HepG2 (cell line): ENCODE results near the gene RMI2. TPM values are rescaled to one million over a fixed set of nuclear protein-coding genes. Genes with fewer than 3 reads are reported as not detected.

Experiments
- ATM ChIP-seq: fragments of 450-650 bp; IDR thresholded peaks from 2 replicates; pipeline ENCODE4 v1.7.1; 2017; ENCODE audit warnings: mild to moderate bottlenecking, borderline replicate concordance
- ELF3 ChIP-seq: IDR thresholded peaks from 2 replicates; pipeline ENCODE4 v1.6.1; 2016; ENCODE audit warnings: missing genetic modification reagents, missing compliant biosample characterization
- EZH2 ChIP-seq: conservative IDR thresholded peaks from 2 replicates; pipeline ENCODE4 v1.6.1; 2012; ENCODE audit warnings: mild to moderate bottlenecking, low read depth, low read length, moderate library complexity
- GATAD1 ChIP-seq: IDR thresholded peaks from 2 replicates; pipeline ENCODE4 v1.6.1; 2016; ENCODE audit warnings: missing genetic modification reagents, missing compliant biosample characterization
- HNRNPH1 ChIP-seq: fragments of 200-400 bp; formaldehyde crosslinking; optimal IDR thresholded peaks from 2 replicates; pipeline ENCODE3; 2017; ENCODE audit warnings: mild to moderate bottlenecking, low read depth, low read length
- HNRNPLL ChIP-seq: fragments of 200-400 bp; formaldehyde crosslinking; IDR thresholded peaks from 2 replicates; pipeline ENCODE4 v1.6.1; 2017; ENCODE audit warnings: mild to moderate bottlenecking, low read depth, low read length; ENCODE audit not compliant: poor library complexity, severe bottlenecking
- MED1 ChIP-seq: sonication (generic); formaldehyde crosslinking; IDR thresholded peaks from 2 replicates; pipeline ENCODE4 v1.4.0; 2020; ENCODE audit warnings: missing genetic modification reagents
- MEIS1 ChIP-seq: sonication (generic); formaldehyde crosslinking; IDR thresholded peaks from 2 replicates; pipeline ENCODE4 v1.9.0; 2021; ENCODE audit warnings: mild to moderate bottlenecking, missing genetic modification reagents, moderate library complexity, borderline replicate concordance
- PHF20 ChIP-seq: sonication (generic); formaldehyde crosslinking; IDR thresholded peaks from 2 replicates; pipeline ENCODE4 v1.5.0; 2020; ENCODE audit warnings: mild to moderate bottlenecking, missing genetic modification reagents
- PHF8 ChIP-seq: sonication (generic); formaldehyde crosslinking; IDR thresholded peaks from 2 replicates; pipeline ENCODE4 v1.5.0; 2020; ENCODE audit warnings: missing genetic modification reagents
- POLR2A ChIP-seq, 2 experiments: IDR thresholded peaks; 2 replicates each; pipeline ENCODE4 v1.6.1; 2011; ENCODE audit warnings: low read depth in 2 of 2, low read length in 2 of 2, mild to moderate bottlenecking in 1 of 2, moderate library complexity in 1 of 2; ENCODE audit not compliant: insufficient read depth in 1 of 2
- SMC3 ChIP-seq: IDR thresholded peaks from 2 replicates; pipeline ENCODE4 v1.6.1; 2011; ENCODE audit warnings: low read length, improper control_type of control experiment
- SYNCRIP ChIP-seq: fragments of 200-400 bp; formaldehyde crosslinking; IDR thresholded peaks from 2 replicates; pipeline ENCODE4 v1.6.1; 2018; ENCODE audit warnings: mild to moderate bottlenecking, low read depth, low read length; ENCODE audit not compliant: insufficient read depth
- TARDBP ChIP-seq: sonication (generic); formaldehyde crosslinking; IDR thresholded peaks from 2 replicates; pipeline ENCODE4 v1.8.0; 2022; ENCODE audit warnings: mild to moderate bottlenecking, missing genetic modification reagents
- YEATS2 ChIP-seq: sonication (generic); formaldehyde crosslinking; IDR thresholded peaks from 2 replicates; pipeline ENCODE4 v1.4.0; 2020; ENCODE audit warnings: missing genetic modification reagents, borderline replicate concordance
- ZNF207 ChIP-seq: fragments of 450-650 bp; IDR thresholded peaks from 2 replicates; pipeline ENCODE4 v1.6.1; 2016; ENCODE audit warnings: antibody characterized with exemption, borderline replicate concordance
- ZNF232 ChIP-seq: sonication (generic); formaldehyde crosslinking; IDR thresholded peaks from 2 replicates; pipeline ENCODE4 v1.4.0; 2020; ENCODE audit warnings: missing genetic modification reagents, borderline replicate concordance
- ZNF446 ChIP-seq: sonication (generic); formaldehyde crosslinking; IDR thresholded peaks from 2 replicates; pipeline ENCODE4 v1.5.0; 2020; ENCODE audit warnings: mild to moderate bottlenecking, missing genetic modification reagents
- ZNF629 ChIP-seq: sonication (generic); formaldehyde crosslinking; conservative IDR thresholded peaks from 2 replicates; pipeline ENCODE4 v1.5.0; 2020; ENCODE audit warnings: missing genetic modification reagents
- ZNF792 ChIP-seq: IDR thresholded peaks from 2 replicates; pipeline ENCODE4 v1.6.1; 2016
- ZSCAN20 ChIP-seq: sonication (generic); formaldehyde crosslinking; IDR thresholded peaks from 2 replicates; pipeline ENCODE4 v1.4.0; 2020; ENCODE audit warnings: missing genetic modification reagents, mild to moderate bottlenecking, borderline replicate concordance
- polyA plus RNA-seq, 8 experiments: library from polyadenylated mRNA; depleted of rRNA in 3 of 8; stranded (reverse) in 7 of 8; unstranded in 1 of 8; fragments of >200 nt; fragmentation: Illumina TruSeq in 4 of 8; extraction: Trizol in 4 of 8; gene quantifications; 2 replicates each; pipeline versions ENCODE4 v1.2.1 to v1.2.3, GENCODE V29; 2011 to 2016; ENCODE audit warnings: low read depth in 4 of 8, missing spikeins in 1 of 8, mixed read lengths in 1 of 8; ENCODE audit not compliant: insufficient read depth in 1 of 8
- total RNA-seq, 5 experiments: library from RNA; depleted of rRNA; stranded (reverse); fragments of >200 nt; fragmentation: Illumina TruSeq; extraction: Trizol; gene quantifications; 2 replicates each; pipeline ENCODE4 v1.2.3, GENCODE V29; 2016; ENCODE audit warnings: low read depth in 1 of 5
- TF ChIP-seq, protein P1 (sequence below): sonication (generic); formaldehyde crosslinking; IDR thresholded peaks from 2 replicates; pipeline ENCODE4 v1.5.1; 2020; ENCODE audit warnings: mild to moderate bottlenecking, missing genetic modification reagents
- TF ChIP-seq, protein P2 (sequence below): sonication (generic); formaldehyde crosslinking; IDR thresholded peaks from 2 replicates; pipeline ENCODE4 v1.4.0; 2020; ENCODE audit warnings: mild to moderate bottlenecking, missing genetic modification reagents
- TF ChIP-seq, protein P3 (sequence below): IDR thresholded peaks from 2 replicates; pipeline ENCODE4 v1.6.1; 2016; ENCODE audit warnings: missing compliant biosample characterization, missing genetic modification reagents, borderline replicate concordance

RMI2 gene
- total and polyA plus RNA-seq, 2 of the 13 experiments (the other 11 are each of a cell fraction or from before 2014, with no cell fraction given), result 24.5 to 55.7 TPM

DNA sequence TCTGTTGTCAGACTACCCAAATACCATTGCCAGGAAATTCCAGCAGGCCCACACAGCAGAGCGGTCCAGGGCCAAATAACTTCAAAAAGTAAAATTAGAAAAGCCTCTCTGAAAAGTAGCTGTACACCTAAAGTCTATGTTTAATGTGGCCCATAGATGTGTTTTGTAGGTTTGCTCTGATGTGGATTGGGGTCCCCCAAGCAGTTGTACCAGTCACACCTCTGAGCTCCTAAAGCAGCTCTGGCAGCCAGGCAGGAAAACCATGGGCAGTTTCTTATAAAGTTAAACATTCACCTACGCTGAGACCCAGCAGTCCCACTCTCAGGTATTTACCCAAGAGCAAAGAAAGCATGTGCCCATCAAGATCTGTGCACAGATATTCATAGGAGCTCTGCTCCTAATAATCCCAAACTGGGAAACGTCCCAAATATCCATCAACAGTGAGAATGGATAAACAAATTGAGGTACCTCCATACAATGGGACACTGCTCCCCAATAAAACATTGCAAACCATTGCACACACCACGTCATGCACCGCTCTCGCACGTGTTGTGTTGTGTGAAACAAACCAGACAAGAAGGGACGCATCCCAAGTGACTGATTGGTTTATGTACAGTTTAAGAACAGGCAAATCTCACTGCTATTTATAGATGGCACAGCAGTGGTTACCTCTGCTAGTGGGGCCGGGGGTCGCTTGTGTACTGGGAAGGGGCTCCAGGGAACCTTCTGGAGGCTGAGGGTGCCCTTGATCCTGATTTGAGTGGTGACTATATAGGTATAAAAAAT lies 48.4 kb upstream of the RMI2 start (continued):
- peak; percentile 43; the same call in 1 of the 2 replicates for TF ChIP-seq PHF8
- TF ChIP-seq GATAD1, result 0 out of 2 replicates have a peak, but pooled peaks have one; percentile 7
- no peak for TF ChIP-seq ZNF207
- peak; percentile 67; the same call in 1 of the 2 replicates for TF ChIP-seq ZNF232 (CRISPR knock-in tag)
- TF ChIP-seq, protein P1, sequence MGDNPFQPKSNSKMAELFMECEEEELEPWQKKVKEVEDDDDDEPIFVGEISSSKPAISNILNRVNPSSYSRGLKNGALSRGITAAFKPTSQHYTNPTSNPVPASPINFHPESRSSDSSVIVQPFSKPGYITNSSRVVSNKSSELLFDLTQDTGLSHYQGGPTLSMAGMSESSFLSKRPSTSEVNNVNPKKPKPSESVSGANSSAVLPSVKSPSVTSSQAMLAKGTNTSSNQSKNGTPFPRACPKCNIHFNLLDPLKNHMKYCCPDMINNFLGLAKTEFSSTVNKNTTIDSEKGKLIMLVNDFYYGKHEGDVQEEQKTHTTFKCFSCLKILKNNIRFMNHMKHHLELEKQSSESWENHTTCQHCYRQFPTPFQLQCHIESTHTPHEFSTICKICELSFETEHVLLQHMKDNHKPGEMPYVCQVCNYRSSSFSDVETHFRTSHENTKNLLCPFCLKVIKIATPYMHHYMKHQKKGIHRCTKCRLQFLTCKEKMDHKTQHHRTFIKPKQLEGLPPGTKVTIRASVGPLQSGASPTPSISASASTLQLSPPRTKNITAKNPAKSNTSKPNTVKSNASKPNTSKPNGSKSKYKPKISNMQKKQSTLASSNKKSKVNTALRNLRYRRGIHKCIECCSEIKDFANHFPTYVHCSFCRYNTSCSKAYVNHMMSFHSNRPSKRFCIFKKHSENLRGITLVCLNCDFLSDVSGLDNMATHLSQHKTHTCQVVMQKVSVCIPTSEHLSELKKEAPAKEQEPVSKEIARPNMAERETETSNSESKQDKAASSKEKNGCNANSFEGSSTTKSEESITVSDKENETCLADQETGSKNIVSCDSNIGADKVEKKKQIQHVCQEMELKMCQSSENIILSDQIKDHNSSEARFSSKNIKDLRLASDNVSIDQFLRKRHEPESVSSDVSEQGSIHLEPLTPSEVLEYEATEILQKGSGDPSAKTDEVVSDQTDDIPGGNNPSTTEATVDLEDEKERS (CRISPR knock-in tag), result peak; percentile 14; the same call in 1 of the 2 replicates
- peak; percentile 35 for TF ChIP-seq ZNF629 (CRISPR knock-in tag)
- no peak for TF ChIP-seq EZH2
- TF ChIP-seq PHF20 (CRISPR knock-in tag), result 0 out of 2 replicates have a peak, but pooled peaks have one; percentile 31
- peak; percentile 73; the same call in 1 of the 2 replicates for TF ChIP-seq MED1 (CRISPR knock-in tag)
- TF ChIP-seq YEATS2 (CRISPR knock-in tag), result 0 out of 2 replicates have a peak, but pooled peaks have one; percentile 37
- TF ChIP-seq ZSCAN20 (CRISPR knock-in tag), result 0 out of 2 replicates have a peak, but pooled peaks have one; percentile 24
- TF ChIP-seq ZNF792 (CRISPR knock-in tag), result peak; percentile 42
- TF ChIP-seq HNRNPLL, result no peak
- peak; percentile 46 to 71; a peak in 3 of 4 replicates for TF ChIP-seq POLR2A (IDR thresholded peaks at IDR 0.05; ENCODE audit: insufficient read depth in 1 of 2, low read depth in 2 of 2, low read length in 2 of 2)
- TF ChIP-seq, protein P2, sequence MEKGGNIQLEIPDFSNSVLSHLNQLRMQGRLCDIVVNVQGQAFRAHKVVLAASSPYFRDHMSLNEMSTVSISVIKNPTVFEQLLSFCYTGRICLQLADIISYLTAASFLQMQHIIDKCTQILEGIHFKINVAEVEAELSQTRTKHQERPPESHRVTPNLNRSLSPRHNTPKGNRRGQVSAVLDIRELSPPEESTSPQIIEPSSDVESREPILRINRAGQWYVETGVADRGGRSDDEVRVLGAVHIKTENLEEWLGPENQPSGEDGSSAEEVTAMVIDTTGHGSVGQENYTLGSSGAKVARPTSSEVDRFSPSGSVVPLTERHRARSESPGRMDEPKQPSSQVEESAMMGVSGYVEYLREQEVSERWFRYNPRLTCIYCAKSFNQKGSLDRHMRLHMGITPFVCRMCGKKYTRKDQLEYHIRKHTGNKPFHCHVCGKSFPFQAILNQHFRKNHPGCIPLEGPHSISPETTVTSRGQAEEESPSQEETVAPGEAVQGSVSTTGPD, result peak; percentile 63; the same call in 1 of the 2 replicates
- TF ChIP-seq, protein P3, sequence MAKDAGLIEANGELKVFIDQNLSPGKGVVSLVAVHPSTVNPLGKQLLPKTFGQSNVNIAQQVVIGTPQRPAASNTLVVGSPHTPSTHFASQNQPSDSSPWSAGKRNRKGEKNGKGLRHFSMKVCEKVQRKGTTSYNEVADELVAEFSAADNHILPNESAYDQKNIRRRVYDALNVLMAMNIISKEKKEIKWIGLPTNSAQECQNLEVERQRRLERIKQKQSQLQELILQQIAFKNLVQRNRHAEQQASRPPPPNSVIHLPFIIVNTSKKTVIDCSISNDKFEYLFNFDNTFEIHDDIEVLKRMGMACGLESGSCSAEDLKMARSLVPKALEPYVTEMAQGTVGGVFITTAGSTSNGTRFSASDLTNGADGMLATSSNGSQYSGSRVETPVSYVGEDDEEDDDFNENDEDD (CRISPR knock-in tag), result peak; percentile 48; the same call in 1 of the 2 replicates
- TF ChIP-seq SMC3, result peak; percentile 35; the same call in 1 of the 2 replicates
- peak; percentile 85; the same call in 1 of the 2 replicates for TF ChIP-seq MEIS1 (CRISPR knock-in tag)
- peak; percentile 64; the same call in 1 of the 2 replicates for TF ChIP-seq ELF3
- TF ChIP-seq SYNCRIP, result no peak
- peak; percentile 33; the same call in 1 of the 2 replicates for TF ChIP-seq TARDBP
- TF ChIP-seq HNRNPH1, result no peak
- peak; percentile 11; the same call in 1 of the 2 replicates for TF ChIP-seq ZNF446 (CRISPR knock-in tag)
- TF ChIP-seq ATM, result no peak
